HepG2 (cell line): ENCODE data around the gene TDRD5.
"Not testable (repeated sequence)": the region's sequence is repeated elsewhere in the genome, so short reads cannot be mapped to it uniquely, and the experiment has no call there.

Source experiments
- ADNP ChIP-seq: sonication (generic); formaldehyde crosslinking; IDR thresholded peaks from 2 replicates; pipeline ENCODE4 v1.4.0; 2020; ENCODE audit warnings: missing genetic modification reagents
- CHD2 ChIP-seq: IDR thresholded peaks from 2 replicates; pipeline ENCODE4 v1.6.1; 2011; ENCODE audit warnings: low read depth, low read length, improper control_type of control experiment
- ELF1 ChIP-seq: sonication (generic); formaldehyde crosslinking; IDR thresholded peaks from 2 replicates; pipeline ENCODE4 v1.4.0; 2020; ENCODE audit warnings: missing genetic modification reagents
- PCBP2 ChIP-seq: fragments of 200-400 bp; formaldehyde crosslinking; optimal IDR thresholded peaks from 2 replicates; pipeline ENCODE3; 2018; ENCODE audit warnings: low read length, low read depth; ENCODE audit not compliant: poor library complexity, severe bottlenecking
- POLR2A ChIP-seq, 2 experiments: IDR thresholded peaks; 2 replicates each; pipeline ENCODE4 v1.6.1; 2011; ENCODE audit warnings: low read depth in 2 of 2, low read length in 2 of 2, mild to moderate bottlenecking in 1 of 2, moderate library complexity in 1 of 2; ENCODE audit not compliant: insufficient read depth in 1 of 2
- POLR2AphosphoS5 ChIP-seq: IDR thresholded peaks from 2 replicates; pipeline ENCODE4 v1.6.1; 2012; ENCODE audit warnings: low read depth, low read length
- SAP130 ChIP-seq: IDR thresholded peaks from 2 replicates; pipeline ENCODE4 v1.6.1; 2016; ENCODE audit warnings: low read depth
- ZBTB8A ChIP-seq: sonication (generic); formaldehyde crosslinking; IDR thresholded peaks from 2 replicates; pipeline ENCODE4 v1.4.0; 2020; ENCODE audit warnings: mild to moderate bottlenecking, low read depth, missing genetic modification reagents, borderline replicate concordance
- ZNF777 ChIP-seq: sonication (generic); formaldehyde crosslinking; IDR thresholded peaks from 2 replicates; pipeline ENCODE4 v1.4.0; 2020; ENCODE audit warnings: missing genetic modification reagents
- TF ChIP-seq, protein P1 (sequence below), 2 experiments: IDR thresholded peaks; 2 replicates each; pipeline ENCODE4 v1.6.1; 2011 to 2012; ENCODE audit warnings: low read length in 2 of 2, borderline replicate concordance in 1 of 2, low read depth in 1 of 2, mild to moderate bottlenecking in 1 of 2, moderate library complexity in 1 of 2
- TF ChIP-seq, protein P2 (sequence below): sonication (generic); formaldehyde crosslinking; IDR thresholded peaks from 2 replicates; pipeline ENCODE4 v1.4.0; 2020; ENCODE audit warnings: missing genetic modification reagents

DNA sequence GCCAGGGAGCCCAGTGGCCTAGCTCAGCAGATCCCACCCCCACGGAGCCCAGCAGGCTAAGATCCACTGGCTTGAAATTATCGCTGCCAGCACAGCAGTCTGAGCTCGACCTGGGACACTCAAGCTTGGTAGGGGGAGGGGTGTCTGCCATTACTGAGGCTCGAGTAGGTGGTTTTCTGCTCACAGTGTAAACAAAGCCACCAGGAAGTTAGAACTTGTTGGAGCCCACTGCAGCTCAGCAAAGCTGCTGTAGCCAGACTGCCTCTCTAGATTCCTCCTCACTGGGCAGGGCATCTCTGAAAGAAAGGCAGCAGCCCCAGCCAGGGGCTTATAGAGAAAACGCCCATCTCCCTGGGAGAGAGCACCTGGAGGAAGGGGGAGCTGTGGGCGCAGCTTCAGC, 102.9 kb downstream of the TDRD5 start:
- TF ChIP-seq ZNF777 (CRISPR knock-in tag); POLR2A (IDR thresholded peaks at IDR 0.05; ENCODE audit: insufficient read depth in 1 of 2, low read depth in 2 of 2, low read length in 2 of 2); SAP130 (CRISPR knock-in tag); PCBP2; ZBTB8A; POLR2AphosphoS5; CHD2; ELF1 (CRISPR knock-in tag); ADNP (CRISPR knock-in tag): not testable (repeated sequence)
- TF ChIP-seq, protein P1, sequence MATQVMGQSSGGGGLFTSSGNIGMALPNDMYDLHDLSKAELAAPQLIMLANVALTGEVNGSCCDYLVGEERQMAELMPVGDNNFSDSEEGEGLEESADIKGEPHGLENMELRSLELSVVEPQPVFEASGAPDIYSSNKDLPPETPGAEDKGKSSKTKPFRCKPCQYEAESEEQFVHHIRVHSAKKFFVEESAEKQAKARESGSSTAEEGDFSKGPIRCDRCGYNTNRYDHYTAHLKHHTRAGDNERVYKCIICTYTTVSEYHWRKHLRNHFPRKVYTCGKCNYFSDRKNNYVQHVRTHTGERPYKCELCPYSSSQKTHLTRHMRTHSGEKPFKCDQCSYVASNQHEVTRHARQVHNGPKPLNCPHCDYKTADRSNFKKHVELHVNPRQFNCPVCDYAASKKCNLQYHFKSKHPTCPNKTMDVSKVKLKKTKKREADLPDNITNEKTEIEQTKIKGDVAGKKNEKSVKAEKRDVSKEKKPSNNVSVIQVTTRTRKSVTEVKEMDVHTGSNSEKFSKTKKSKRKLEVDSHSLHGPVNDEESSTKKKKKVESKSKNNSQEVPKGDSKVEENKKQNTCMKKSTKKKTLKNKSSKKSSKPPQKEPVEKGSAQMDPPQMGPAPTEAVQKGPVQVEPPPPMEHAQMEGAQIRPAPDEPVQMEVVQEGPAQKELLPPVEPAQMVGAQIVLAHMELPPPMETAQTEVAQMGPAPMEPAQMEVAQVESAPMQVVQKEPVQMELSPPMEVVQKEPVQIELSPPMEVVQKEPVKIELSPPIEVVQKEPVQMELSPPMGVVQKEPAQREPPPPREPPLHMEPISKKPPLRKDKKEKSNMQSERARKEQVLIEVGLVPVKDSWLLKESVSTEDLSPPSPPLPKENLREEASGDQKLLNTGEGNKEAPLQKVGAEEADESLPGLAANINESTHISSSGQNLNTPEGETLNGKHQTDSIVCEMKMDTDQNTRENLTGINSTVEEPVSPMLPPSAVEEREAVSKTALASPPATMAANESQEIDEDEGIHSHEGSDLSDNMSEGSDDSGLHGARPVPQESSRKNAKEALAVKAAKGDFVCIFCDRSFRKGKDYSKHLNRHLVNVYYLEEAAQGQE (IDR thresholded peaks at IDR 0.05; ENCODE audit: borderline replicate concordance in 1 of 2, low read depth in 1 of 2, low read length in 2 of 2), result not testable (repeated sequence)
- TF ChIP-seq, protein P2, sequence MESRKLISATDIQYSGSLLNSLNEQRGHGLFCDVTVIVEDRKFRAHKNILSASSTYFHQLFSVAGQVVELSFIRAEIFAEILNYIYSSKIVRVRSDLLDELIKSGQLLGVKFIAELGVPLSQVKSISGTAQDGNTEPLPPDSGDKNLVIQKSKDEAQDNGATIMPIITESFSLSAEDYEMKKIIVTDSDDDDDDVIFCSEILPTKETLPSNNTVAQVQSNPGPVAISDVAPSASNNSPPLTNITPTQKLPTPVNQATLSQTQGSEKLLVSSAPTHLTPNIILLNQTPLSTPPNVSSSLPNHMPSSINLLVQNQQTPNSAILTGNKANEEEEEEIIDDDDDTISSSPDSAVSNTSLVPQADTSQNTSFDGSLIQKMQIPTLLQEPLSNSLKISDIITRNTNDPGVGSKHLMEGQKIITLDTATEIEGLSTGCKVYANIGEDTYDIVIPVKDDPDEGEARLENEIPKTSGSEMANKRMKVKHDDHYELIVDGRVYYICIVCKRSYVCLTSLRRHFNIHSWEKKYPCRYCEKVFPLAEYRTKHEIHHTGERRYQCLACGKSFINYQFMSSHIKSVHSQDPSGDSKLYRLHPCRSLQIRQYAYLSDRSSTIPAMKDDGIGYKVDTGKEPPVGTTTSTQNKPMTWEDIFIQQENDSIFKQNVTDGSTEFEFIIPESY (CRISPR knock-in tag), result not testable (repeated sequence)
